Prostate gland (tissue), 2 donors: ENCODE results near the gene GIPR. TPM values are rescaled to one million over a fixed set of nuclear protein-coding genes. Genes with fewer than 3 reads are reported as not detected.
"Not testable (repeated sequence)": the region's sequence is repeated elsewhere in the genome, so short reads cannot be mapped to it uniquely, and the experiment has no call there.

Experiments
- DNase-seq: peaks from one replicate; pipeline ENCODE4 v3.0.0-alpha.2; 2019; ENCODE audit warnings: low spot score
- H3K27ac ChIP-seq, 2 donors: fragments of 200-600 bp; sonication (generic); 2 replicates each; pipeline ENCODE4 v1.5.1; 2017 to 2019
- H3K27me3 ChIP-seq: fragments of 200-600 bp; sonication (generic); replicated peaks from 2 replicates; pipeline ENCODE4 v1.5.1; 2019; ENCODE audit not compliant: insufficient read depth
- H3K36me3 ChIP-seq, 2 donors: fragments of 200-600 bp; sonication (generic); 1 replicate in 1 of 2; 2 replicates in 1 of 2; pipeline versions ENCODE4 v1.5.1 to v1.8.1; 2017 to 2019
- H3K4me1 ChIP-seq: fragments of 200-600 bp; sonication (generic); replicated peaks from 2 replicates; pipeline ENCODE4 v1.5.1; 2019
- H3K4me3 ChIP-seq, 2 donors: fragments of 200-600 bp; sonication (generic); 2 replicates each; pipeline ENCODE4 v1.5.1; 2017 to 2019
- H3K9me3 ChIP-seq: fragments of 200-600 bp; sonication (generic); 2 replicates; pipeline ENCODE4 v1.5.1; 2017
- POLR2A ChIP-seq: fragments of 450-650 bp; IDR thresholded peaks from one replicate; pipeline ENCODE4 v1.6.1; 2016; ENCODE audit warnings: antibody characterized with exemption, mild to moderate bottlenecking
- POLR2AphosphoS5 ChIP-seq: sonication (generic); formaldehyde crosslinking; IDR thresholded peaks from one replicate; pipeline ENCODE4 v1.6.1; 2017; ENCODE audit warnings: antibody characterized with exemption
- WGBS: methylation state at CpG from one replicate; pipeline ENCODE4 v1.1.5; 2018; 5-methylcytosine and 5-hydroxymethylcytosine counted together
- intact Hi-C: fragments of 100-400 bp; cut with DNase I; formaldehyde crosslinking; loops from one replicate; pipeline ENCODE4 v1.14.2; 2022
- total RNA-seq, 2 donors: library from RNA; depleted of rRNA; stranded (reverse); fragments of >200 nt; gene quantifications; one replicate each; pipeline ENCODE4 v1.1.0, GENCODE V29; 2016
- TF ChIP-seq, protein P1 (sequence below), 4 experiments: fragments of 200-600 bp in 2 of 4; fragments of 450-650 bp in 2 of 4; sonication (generic) in 2 of 4; IDR thresholded peaks; 1 replicate in 3 of 4; 2 replicates in 1 of 4; pipeline ENCODE4 v1.5.1; 2016 to 2019; ENCODE audit warnings: antibody characterized with exemption in 4 of 4, mild to moderate bottlenecking in 2 of 4, moderate library complexity in 2 of 4

Gene GIPR, protein sequence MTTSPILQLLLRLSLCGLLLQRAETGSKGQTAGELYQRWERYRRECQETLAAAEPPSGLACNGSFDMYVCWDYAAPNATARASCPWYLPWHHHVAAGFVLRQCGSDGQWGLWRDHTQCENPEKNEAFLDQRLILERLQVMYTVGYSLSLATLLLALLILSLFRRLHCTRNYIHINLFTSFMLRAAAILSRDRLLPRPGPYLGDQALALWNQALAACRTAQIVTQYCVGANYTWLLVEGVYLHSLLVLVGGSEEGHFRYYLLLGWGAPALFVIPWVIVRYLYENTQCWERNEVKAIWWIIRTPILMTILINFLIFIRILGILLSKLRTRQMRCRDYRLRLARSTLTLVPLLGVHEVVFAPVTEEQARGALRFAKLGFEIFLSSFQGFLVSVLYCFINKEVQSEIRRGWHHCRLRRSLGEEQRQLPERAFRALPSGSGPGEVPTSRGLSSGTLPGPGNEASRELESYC
- total RNA-seq = 1 to 10 TPM; 2.6 to 4.9 TPM

DNA sequence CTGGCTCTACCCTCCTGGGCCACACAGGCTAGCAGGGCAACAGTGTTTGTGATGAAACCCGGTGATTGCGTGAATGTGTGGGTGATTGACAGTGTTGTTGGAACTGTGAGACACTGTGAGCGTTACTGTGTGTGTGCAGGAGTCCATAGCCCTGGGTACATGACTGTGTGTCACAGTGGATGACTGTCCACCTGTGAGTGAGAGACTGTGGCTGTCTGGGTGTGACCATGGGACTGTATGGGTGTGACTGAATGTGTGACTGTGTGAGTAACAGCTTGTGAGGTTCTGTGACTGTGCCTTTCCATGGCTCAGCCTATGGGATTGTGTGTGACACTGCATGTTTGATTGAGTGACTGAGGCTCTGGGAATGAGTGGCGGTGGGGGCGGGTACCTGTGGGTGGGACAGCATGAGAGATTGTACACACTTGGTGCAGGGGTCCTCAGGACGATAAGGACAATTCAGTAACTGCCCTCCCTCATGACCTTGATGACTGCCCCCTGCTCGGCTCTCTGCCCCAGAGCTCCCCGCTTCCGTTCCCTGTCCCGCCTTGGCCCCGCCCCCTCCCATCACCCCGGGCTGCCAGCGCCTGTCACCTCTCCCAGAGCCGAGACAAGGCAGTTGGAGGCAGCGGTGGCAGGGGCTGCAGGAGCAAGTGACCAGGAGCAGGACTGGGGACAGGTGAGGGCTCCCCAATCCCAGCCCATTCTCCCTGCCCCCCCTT is at the start of gene GIPR:
Gene GIPR, plus strand, starts transcription at position 602 of the 722 bp plus-strand sequence. CDS start 1,300 bp downstream, outside the sequence.
- intact Hi-C loops = no loop called here
- 12% methylated on average over 15 of the region's 15 CpGs for WGBS
- H3K4me3 ChIP-seq = peak within 1 kb of the TSS; percentile 21 to 25

DNA sequence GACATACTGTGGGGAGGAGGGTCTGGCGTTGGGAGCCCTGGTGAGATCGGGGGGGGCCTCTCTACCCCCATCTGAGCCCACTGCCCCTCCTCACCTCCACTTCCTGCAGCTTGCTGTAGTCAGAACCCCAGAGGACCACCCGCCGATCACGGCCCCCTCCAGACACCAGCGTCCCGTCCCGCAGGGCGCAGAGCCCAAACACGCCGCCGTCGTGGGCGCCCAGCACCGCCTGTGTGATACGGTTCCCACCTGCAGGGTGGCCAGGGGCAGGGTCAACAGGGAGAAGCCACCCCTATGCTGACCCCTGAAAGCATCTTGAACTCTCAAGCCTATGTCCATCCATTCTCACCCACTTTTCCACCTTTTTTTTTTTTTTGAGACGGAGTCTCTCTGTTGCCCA is 46.6 kb upstream of the GIPR start:
- H3K9me3 ChIP-seq = no peaks in the 10 kb centered on the region
- H3K36me3 ChIP-seq = peaks cover 0 to 4% of the 10 kb centered on the region in 2 donors
- no peak overlapping the region for H3K4me3 ChIP-seq
- 93% methylated on average over 17 of the region's 17 CpGs for WGBS
- TF ChIP-seq, protein P1, sequence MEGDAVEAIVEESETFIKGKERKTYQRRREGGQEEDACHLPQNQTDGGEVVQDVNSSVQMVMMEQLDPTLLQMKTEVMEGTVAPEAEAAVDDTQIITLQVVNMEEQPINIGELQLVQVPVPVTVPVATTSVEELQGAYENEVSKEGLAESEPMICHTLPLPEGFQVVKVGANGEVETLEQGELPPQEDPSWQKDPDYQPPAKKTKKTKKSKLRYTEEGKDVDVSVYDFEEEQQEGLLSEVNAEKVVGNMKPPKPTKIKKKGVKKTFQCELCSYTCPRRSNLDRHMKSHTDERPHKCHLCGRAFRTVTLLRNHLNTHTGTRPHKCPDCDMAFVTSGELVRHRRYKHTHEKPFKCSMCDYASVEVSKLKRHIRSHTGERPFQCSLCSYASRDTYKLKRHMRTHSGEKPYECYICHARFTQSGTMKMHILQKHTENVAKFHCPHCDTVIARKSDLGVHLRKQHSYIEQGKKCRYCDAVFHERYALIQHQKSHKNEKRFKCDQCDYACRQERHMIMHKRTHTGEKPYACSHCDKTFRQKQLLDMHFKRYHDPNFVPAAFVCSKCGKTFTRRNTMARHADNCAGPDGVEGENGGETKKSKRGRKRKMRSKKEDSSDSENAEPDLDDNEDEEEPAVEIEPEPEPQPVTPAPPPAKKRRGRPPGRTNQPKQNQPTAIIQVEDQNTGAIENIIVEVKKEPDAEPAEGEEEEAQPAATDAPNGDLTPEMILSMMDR (IDR thresholded peaks at IDR 0.05) = no peak
- TF ChIP-seq POLR2AphosphoS5 = no peak
- no peaks in the 10 kb centered on the region for H3K4me1 ChIP-seq
- no peaks in the 10 kb centered on the region for H3K27me3 ChIP-seq
- H3K27ac ChIP-seq = no peak overlapping the region
- intact Hi-C loops = no loop called here
- DNase-seq = no peak

More for the DNA sequence above, at the start of gene GIPR:
- Histone ChIP-seq H3K4me1 (no peaks in the 10 kb centered on the region), H3K9me3 (no peaks in the 10 kb centered on the region), H3K36me3 (no peaks in the 10 kb centered on the region), H3K27me3 (no peaks in the 10 kb centered on the region), H3K27ac (peak within 1 kb of the TSS in 1 of 2 donors; percentile 52)
- TF ChIP-seq POLR2A (peak; percentile 51), POLR2AphosphoS5 (no peak)
- DNase-seq = no peak

DNA sequence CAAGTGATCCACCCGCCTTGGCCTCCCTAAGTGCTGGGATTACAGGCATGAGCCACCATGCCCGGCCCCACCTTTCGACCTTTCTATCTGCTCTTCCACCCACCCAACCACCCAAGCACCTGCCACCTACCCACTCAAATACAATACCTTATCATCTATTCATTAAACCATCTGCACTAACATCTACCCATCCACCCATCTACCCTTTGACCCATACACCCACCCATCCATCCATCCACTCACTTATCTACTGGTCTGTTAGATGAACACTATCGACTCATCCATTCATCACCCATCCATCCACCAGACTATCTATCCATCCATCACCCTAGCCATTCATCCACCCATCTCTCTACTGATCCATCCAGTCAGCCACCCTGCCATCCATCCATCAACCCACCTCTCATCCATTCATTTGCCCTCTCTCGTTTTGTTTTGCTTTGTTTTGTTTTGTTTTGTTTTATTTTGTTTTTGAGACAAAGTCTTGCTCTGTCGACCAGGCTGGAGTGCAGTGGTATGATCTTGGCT is 46.0 kb upstream of the GIPR start:
- no peaks in the 10 kb centered on the region for H3K9me3 ChIP-seq
- no peak overlapping the region for H3K4me3 ChIP-seq
- H3K36me3 ChIP-seq = peaks cover 0 to 4% of the 10 kb centered on the region in 2 donors
- intact Hi-C loops = no loop called here
- no peaks in the 10 kb centered on the region for H3K4me1 ChIP-seq
- H3K27ac ChIP-seq = no peak overlapping the region
- no peak for TF ChIP-seq POLR2A
- no peak for TF ChIP-seq POLR2AphosphoS5
- TF ChIP-seq, protein P1 (IDR thresholded peaks at IDR 0.05) = no peak
- WGBS = 91% methylated on average over 6 of the region's 6 CpGs
- no peaks in the 10 kb centered on the region for H3K27me3 ChIP-seq
- DNase-seq = no peak

DNA sequence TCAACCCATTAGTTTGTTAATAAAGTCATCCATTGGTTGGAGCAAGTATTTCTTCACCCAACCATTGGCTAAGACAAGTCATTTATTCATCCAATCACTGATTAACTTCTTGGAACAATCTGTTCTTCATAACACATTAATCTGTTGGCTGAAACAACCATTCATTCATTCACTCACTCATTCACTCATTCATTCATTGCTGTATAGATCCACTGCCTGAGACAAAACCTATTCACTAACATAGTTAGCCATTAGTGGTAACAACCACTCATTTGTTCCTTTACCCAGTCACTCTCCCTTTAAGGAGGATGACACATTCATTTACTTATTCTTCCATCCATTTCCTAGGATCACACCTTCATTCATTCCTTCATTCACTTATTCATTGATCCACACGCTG is 44.0 kb upstream of the GIPR start:
- no peak overlapping the region for H3K27ac ChIP-seq
- H3K27me3 ChIP-seq = no peaks in the 10 kb centered on the region
- no peaks in the 10 kb centered on the region for H3K4me1 ChIP-seq
- no peak for DNase-seq
- intact Hi-C loops = no loop called here
- WGBS = 94% methylated on average over 1 of the region's 1 CpG
- TF ChIP-seq POLR2AphosphoS5 (no peak), POLR2A (no peak)
- TF ChIP-seq, protein P1 (IDR thresholded peaks at IDR 0.05) = no peak
- H3K4me3 ChIP-seq = no peak overlapping the region
- peaks cover 0 to 4% of the 10 kb centered on the region in 2 donors for H3K36me3 ChIP-seq
- H3K9me3 ChIP-seq = no peaks in the 10 kb centered on the region

DNA sequence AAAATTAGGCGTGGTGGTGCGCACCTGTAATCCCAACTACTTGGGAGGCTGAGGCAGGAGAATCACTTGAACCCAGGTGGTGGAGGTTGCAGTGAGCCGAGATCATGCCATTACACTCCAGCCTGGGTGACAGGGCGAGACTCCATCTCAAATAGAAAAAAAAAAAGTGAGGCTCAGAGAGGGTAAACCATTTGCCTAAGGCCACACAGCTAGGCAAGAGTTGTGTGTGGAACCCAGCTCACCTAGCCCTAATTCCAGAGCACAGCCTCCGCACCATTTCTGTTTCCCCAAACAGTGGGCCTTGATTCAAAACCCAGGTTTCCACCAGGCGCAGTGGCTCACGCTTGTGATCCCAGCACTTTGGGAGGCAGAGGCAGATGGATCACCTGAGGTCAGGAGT is 39.8 kb upstream of the GIPR start:
- 97% methylated on average over 7 of the region's 7 CpGs for WGBS
- H3K4me1 ChIP-seq, H3K27me3 ChIP-seq, H3K4me3 ChIP-seq, H3K36me3 ChIP-seq, intact Hi-C loops, H3K27ac ChIP-seq, H3K9me3 ChIP-seq, DNase-seq: not testable (repeated sequence)
